MCF 10A (cell line): ENCODE measurements around the gene PHLDA3. TPM values are rescaled to one million over a fixed set of nuclear protein-coding genes. Genes with fewer than 3 reads are reported as not detected.

Experiments used
- BruUV-seq: library from RNA; stranded (reverse); fragments of 400-500 nt; replicated peaks from 2 replicates; lab custom pipeline; 2021; lab: Mats Ljungman, UMichigan
- CTCF ChIA-PET: fragments of 300-600 bp; sonication (Branson Sonifier 250); formaldehyde crosslinking; extraction: SDS; loops from one replicate; lab custom pipeline; 2021; ENCODE audit warnings: antibody characterized with exemption, inconsistent platforms; lab: Yijun Ruan, JAX
- POLR2A ChIA-PET: fragments of 300-600, 350-650 bp; sonication (Branson Sonifier 250); formaldehyde crosslinking; extraction: SDS; loops from one replicate; lab custom pipeline; 2020; ENCODE audit warnings: antibody characterized with exemption, inconsistent platforms; lab: Yijun Ruan, JAX
- DNase-seq: peaks from one replicate; pipeline ENCODE4 v3.0.0-alpha.2; 2018; ENCODE audit not compliant: unreplicated experiment
- H3K27ac Mint-ChIP-seq: one replicate; pipeline ENCODE4 v1.8.0; 2022; ENCODE audit warnings: mild to moderate bottlenecking, low read depth, mixed read lengths; ENCODE audit not compliant: unreplicated experiment
- H3K27me3 Mint-ChIP-seq: one replicate; pipeline ENCODE4 v1.8.0; 2022; ENCODE audit warnings: mixed read lengths; ENCODE audit not compliant: insufficient read depth, unreplicated experiment
- H3K36me3 Mint-ChIP-seq: one replicate; pipeline ENCODE4 v1.8.0; 2022; ENCODE audit warnings: mild to moderate bottlenecking, moderate library complexity, mixed read lengths; ENCODE audit not compliant: insufficient read depth, unreplicated experiment
- H3K4me1 Mint-ChIP-seq: one replicate; pipeline ENCODE4 v1.8.0; 2022; ENCODE audit warnings: mixed read lengths; ENCODE audit not compliant: insufficient read depth, unreplicated experiment
- H3K4me3 Mint-ChIP-seq: one replicate; pipeline ENCODE4 v1.8.0; 2022; ENCODE audit warnings: mild to moderate bottlenecking, moderate library complexity, mixed read lengths; ENCODE audit not compliant: unreplicated experiment
- H3K9me3 Mint-ChIP-seq: one replicate; pipeline ENCODE4 v1.8.0; 2022; ENCODE audit warnings: mixed read lengths; ENCODE audit not compliant: unreplicated experiment
- intact Hi-C: fragments of 100-400 bp; cut with micrococcal nuclease; formaldehyde crosslinking; loops from 2 replicates; pipeline ENCODE4 v1.14.1; 2022
- total RNA-seq: library from RNA; stranded (reverse); gene quantifications from 2 replicates; pipeline ENCODE4 v1.2.3, GENCODE V29; 2022
- TF ChIP-seq, protein P1 (sequence below): fragments of 200-600 bp; IDR thresholded peaks from one replicate; pipeline ENCODE4 v1.8.0; 2022; ENCODE audit warnings: antibody characterized with exemption, mild to moderate bottlenecking; ENCODE audit not compliant: unreplicated experiment

The PHLDA3 gene
- total RNA-seq, 1 experiment from 2014 or later = 169 TPM

DNA sequence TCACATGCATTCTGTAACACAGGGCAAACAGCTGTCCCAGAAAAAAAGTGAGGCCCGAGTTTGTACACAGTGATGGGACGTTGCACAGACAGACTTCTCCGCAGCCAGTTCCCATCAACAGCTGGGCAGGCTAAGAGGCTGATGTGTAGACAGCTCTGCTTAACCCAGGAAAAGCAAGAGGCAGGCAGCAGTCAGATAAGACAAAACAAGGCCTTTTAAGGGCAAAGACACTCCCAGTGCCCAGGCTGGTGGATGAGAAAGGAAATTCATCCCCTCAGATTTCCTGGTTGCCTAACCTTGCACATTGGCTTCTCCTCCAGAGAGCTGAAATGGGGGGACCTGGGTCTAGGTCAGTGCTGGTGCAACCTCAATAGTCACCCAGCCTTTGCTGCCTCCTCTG, 17.2 kb upstream of the PHLDA3 start:
- intact Hi-C loops = no loop called here
- Mint-ChIP-seq H3K36me3 (peaks cover 71% of the 10 kb centered on the region), H3K4me3 (no peak overlapping the region), H3K4me1 (peaks cover 44% of the 10 kb centered on the region), H3K9me3 (no peaks in the 10 kb centered on the region), H3K27me3 (no peaks in the 10 kb centered on the region), H3K27ac (no peak overlapping the region)
- no TSS peak for BruUV-seq
- ChIA-PET CTCF (interaction anchor here (0.5 to 70.3 kb wide), 5 partner anchors 13 to 307 kb away, joined by 3 to 3816 read pairs (median 9); partner anchors contain the start of genes CSRP1 and PHLDA3), POLR2A (interaction anchor here (0.6 to 41.5 kb wide), 7 partner anchors 10 to 1134 kb away, joined by 3 to 1388 read pairs (median 10); partner anchors contain the start of genes CSRP1 and PHLDA3)
- DNase-seq = no peak
- TF ChIP-seq, protein P1, sequence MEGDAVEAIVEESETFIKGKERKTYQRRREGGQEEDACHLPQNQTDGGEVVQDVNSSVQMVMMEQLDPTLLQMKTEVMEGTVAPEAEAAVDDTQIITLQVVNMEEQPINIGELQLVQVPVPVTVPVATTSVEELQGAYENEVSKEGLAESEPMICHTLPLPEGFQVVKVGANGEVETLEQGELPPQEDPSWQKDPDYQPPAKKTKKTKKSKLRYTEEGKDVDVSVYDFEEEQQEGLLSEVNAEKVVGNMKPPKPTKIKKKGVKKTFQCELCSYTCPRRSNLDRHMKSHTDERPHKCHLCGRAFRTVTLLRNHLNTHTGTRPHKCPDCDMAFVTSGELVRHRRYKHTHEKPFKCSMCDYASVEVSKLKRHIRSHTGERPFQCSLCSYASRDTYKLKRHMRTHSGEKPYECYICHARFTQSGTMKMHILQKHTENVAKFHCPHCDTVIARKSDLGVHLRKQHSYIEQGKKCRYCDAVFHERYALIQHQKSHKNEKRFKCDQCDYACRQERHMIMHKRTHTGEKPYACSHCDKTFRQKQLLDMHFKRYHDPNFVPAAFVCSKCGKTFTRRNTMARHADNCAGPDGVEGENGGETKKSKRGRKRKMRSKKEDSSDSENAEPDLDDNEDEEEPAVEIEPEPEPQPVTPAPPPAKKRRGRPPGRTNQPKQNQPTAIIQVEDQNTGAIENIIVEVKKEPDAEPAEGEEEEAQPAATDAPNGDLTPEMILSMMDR = no peak

DNA sequence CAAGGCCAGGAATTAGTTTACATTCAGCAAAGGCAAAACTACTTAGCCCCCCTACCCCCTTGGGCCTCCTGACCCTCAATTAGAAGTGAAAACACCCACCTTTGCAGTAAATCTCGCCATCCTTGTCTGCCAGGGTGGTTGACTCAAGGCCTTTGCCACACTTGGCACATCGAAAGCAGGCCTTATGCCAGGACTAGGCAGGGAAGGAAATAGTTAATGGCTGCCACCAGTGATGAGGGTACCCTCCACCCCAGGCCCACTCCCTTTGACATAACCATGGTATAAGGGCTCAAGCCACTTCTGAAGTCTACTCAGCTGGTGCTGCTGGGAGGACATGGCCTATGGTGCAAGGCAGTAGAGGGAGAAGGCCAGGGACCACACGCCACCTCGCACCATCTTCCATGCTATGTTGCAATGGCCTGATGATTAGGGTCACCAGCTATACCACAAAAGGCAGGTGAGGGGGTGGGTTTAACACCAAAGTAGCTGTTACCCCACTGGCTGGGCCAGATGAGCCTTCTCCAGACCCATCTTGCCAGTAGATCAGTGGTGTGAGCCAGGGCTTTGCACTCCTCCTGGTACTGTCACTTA, 16.3 kb upstream of the PHLDA3 start:
- H3K9me3 Mint-ChIP-seq = no peaks in the 10 kb centered on the region
- no peak for DNase-seq
- peaks cover 72% of the 10 kb centered on the region for H3K36me3 Mint-ChIP-seq
- POLR2A ChIA-PET = interaction anchor here (0.6 to 41.5 kb wide), 4 partner anchors 18 to 1134 kb away, joined by 3 to 1388 read pairs (median 152); partner anchors contain the start of genes CSRP1 and PHLDA3
- H3K27me3 Mint-ChIP-seq = no peaks in the 10 kb centered on the region
- H3K27ac Mint-ChIP-seq = no peak overlapping the region
- TF ChIP-seq, protein P1 = no peak
- CTCF ChIA-PET = interaction anchor here (0.6 to 70.3 kb wide), 3 partner anchors 12 to 66 kb away, joined by 3 to 3816 read pairs (median 3816); partner anchors contain the start of genes CSRP1 and PHLDA3
- intact Hi-C loops = no loop called here
- BruUV-seq = no TSS peak
- peaks cover 44% of the 10 kb centered on the region for H3K4me1 Mint-ChIP-seq
- no peak overlapping the region for H3K4me3 Mint-ChIP-seq

DNA sequence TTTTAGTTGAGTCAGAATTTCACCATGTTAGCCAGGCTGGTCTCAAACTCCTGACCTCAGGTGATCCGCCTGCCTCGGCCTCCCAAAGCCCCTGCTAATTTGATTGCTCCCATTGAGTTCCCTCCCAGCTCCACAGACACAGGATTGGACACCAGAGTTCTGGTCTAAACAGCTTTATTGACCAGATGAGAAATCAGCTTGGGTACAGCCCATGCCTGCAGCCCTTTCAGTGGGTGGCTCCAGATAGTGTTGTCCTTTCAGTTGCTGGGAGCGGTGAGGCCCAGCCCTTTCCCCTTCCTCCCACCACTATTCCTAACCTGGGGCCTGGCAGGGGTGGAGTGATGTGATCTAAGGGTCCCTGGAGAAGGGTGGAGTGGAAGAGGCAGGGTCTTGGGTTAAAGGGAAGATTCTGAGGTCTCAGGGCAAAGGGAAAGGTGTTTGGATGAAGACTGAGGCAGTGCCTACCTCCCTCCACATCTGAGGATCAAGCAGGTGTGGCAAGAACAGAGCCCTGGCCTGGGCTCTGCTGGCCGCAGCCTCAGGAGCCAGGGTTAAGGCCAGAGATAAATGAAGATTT, 14.5 kb upstream of the PHLDA3 start:
- no peak for DNase-seq
- TF ChIP-seq, protein P1 = no peak
- Mint-ChIP-seq H3K4me3 (no peak overlapping the region), H3K9me3 (no peaks in the 10 kb centered on the region), H3K27me3 (no peaks in the 10 kb centered on the region), H3K4me1 (peaks cover 33% of the 10 kb centered on the region), H3K36me3 (peaks cover 58% of the 10 kb centered on the region), H3K27ac (peak overlapping the region; percentile 10)
- POLR2A ChIA-PET = interaction anchor here (0.9 to 41.5 kb wide), 6 partner anchors 12 to 76 kb away, joined by 3 to 1388 read pairs (median 9); partner anchors contain the start of genes CSRP1 and PHLDA3
- CTCF ChIA-PET = interaction anchor here (0.6 to 70.3 kb wide), 11 partner anchors 10 to 510 kb away, joined by 3 to 3816 read pairs (median 10); partner anchors contain the start of genes CSRP1 and PHLDA3
- intact Hi-C loops = loop anchor here (2.0 kb wide), 1 partner anchor 221 kb away; no protein-coding TSS in a partner anchor
- BruUV-seq = no TSS peak

DNA sequence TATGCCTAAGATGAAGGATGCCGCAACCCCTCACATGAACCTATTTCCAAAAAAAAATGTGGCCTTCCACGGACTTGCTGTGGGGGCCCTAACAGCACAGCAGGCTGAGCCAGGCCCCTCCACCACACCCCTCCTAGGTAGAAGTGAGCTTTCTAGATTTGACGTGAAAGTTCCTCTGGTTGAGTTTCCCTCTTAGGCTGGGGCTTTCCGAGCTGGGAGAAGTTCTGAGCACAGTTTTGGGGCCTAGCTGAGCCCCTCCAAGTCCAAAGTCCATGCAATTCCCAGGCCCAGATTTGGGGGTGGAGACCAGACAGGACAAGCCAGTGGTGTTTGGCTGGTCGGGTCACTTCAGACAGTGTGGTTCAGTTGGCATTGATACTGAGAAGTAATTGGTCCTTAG, 13.8 kb upstream of the PHLDA3 start:
- Mint-ChIP-seq H3K27ac (no peak overlapping the region), H3K27me3 (no peaks in the 10 kb centered on the region), H3K9me3 (no peaks in the 10 kb centered on the region), H3K4me3 (no peak overlapping the region), H3K36me3 (peaks cover 51% of the 10 kb centered on the region), H3K4me1 (peaks cover 27% of the 10 kb centered on the region)
- no TSS peak for BruUV-seq
- intact Hi-C loops = loop anchor here (1.0 to 2.0 kb wide), 3 partner anchors 23 to 222 kb away; no protein-coding TSS in a partner anchor
- no peak for DNase-seq
- CTCF ChIA-PET = interaction anchor here (0.6 to 70.3 kb wide), 23 partner anchors 10 to 509 kb away, joined by 3 to 3816 read pairs (median 7); partner anchors contain the start of genes CSRP1 and PHLDA3
- TF ChIP-seq, protein P1 = no peak
- POLR2A ChIA-PET = interaction anchor here (0.9 to 41.5 kb wide), 7 partner anchors 13 to 77 kb away, joined by 3 to 1388 read pairs (median 7); partner anchors contain the start of genes CSRP1 and PHLDA3
